GM10266 (cell line): ENCODE results near the gene RALBP1.
"Not testable (repeated sequence)": the region's sequence is repeated elsewhere in the genome, so short reads cannot be mapped to it uniquely, and the experiment has no call there.

ENCODE experiments used
- DNase-seq: peaks from one replicate; pipeline ENCODE4 v3.0.0; 2012; ENCODE audit errors: extremely low spot score
- TF ChIP-seq, protein P1 (sequence below): IDR thresholded peaks from 2 replicates; pipeline ENCODE4 v1.5.1; 2012; ENCODE audit warnings: mild to moderate bottlenecking, low read depth; ENCODE audit not compliant: control insufficient read depth, insufficient read depth; ENCODE audit errors: missing control alignments

The RALBP1 gene

GRCh38 chr18:9444549-9444948 lies 30.8 kb upstream of the RALBP1 start:
- DNase-seq: no peak
- TF ChIP-seq, protein P1, sequence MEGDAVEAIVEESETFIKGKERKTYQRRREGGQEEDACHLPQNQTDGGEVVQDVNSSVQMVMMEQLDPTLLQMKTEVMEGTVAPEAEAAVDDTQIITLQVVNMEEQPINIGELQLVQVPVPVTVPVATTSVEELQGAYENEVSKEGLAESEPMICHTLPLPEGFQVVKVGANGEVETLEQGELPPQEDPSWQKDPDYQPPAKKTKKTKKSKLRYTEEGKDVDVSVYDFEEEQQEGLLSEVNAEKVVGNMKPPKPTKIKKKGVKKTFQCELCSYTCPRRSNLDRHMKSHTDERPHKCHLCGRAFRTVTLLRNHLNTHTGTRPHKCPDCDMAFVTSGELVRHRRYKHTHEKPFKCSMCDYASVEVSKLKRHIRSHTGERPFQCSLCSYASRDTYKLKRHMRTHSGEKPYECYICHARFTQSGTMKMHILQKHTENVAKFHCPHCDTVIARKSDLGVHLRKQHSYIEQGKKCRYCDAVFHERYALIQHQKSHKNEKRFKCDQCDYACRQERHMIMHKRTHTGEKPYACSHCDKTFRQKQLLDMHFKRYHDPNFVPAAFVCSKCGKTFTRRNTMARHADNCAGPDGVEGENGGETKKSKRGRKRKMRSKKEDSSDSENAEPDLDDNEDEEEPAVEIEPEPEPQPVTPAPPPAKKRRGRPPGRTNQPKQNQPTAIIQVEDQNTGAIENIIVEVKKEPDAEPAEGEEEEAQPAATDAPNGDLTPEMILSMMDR: no peak

DNA sequence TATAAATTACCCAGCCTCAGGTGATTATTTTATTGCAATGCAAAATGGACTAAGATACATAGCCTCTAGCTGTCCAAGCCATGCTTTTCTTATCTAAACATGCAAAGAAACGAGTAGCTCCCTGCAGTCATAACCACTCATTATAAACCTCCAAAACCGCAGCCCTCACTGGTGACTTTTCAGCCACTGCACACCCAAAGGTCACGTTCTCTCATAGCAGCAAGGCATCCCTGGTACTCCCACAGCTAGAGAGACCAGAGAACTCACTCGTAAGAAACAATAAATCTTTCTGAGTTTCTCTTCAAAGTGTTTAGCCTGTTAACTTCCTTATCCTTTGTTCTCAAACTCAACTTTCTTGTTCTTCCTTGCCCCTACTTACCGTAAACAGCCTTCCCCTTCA lies 28.5 kb upstream of the RALBP1 start:
- TF ChIP-seq, protein P1: no peak
- DNase-seq: no peak

DNA sequence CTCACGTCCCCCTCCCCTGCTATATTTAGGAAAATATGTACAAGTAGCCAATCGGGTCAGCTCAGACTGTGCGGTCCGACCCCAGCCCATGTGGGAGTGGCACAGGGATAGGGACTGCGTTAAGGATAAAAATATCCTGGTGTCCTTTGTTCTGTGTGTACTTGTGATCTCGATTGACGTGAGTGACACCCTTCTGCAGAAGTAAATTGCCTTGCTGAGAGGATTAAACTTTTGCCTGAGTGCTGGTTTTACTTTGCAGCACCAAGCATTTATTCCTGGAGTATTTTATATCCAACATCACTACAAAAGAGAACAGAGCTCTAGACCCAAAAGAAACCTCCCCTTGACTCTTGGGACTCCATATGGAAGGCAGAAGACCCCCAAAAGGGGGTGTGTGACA lies 28.0 kb upstream of the RALBP1 start:
- no peak for DNase-seq
- TF ChIP-seq, protein P1: no peak

GRCh38 chr18:9449600-9450414 lies 25.5 kb upstream of the RALBP1 start:
- DNase-seq: no peak
- TF ChIP-seq, protein P1: no peak

- not testable (repeated sequence) for DNase-seq
These were observed 24.4 kb upstream of the RALBP1 start for GRCh38 chr18:9450920-9451319.

DNA sequence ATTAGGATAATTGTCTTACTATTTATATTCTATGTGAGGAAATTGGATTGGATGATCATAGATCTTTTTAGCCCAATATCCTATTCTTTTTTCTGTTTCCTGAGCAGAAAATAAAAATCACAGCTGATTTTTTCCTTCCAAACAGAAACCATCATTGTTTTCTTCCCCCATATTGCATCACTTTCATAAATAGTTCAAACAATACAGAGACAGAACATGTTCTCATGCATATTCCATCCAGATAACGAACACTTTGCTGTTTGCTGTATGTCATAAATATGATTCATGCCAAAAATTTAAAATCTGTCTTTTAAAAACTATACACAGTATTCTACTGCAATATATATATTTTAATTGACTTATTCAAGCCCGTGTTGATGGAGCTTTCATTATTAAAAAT lies 22.0 kb upstream of the RALBP1 start:
- no peak for DNase-seq
- TF ChIP-seq, protein P1: no peak

- TF ChIP-seq, protein P1: no peak
- DNase-seq: no peak
These were observed 21.1 kb upstream of the RALBP1 start for GRCh38 chr18:9454061-9454703.
